OCI-LY1 (cell line): ENCODE results near the gene PPARGC1A.

Experiments used
- H2AFZ ChIP-seq: fragments of 200-600 bp; sonication (generic), shearing (Covaris generic); 2 replicates; pipeline ENCODE4 v1.6.0; 2014; ENCODE audit warnings: antibody characterized with exemption, mild to moderate bottlenecking, low read length
- H3F3A ChIP-seq: fragments of 200-600 bp; sonication (generic), shearing (Covaris generic); 2 replicates; pipeline ENCODE4 v1.6.0; 2014; ENCODE audit warnings: mild to moderate bottlenecking, antibody characterized with exemption, low read length, moderate library complexity; ENCODE audit not compliant: insufficient read depth
- H3K27ac ChIP-seq: fragments of 200-600 bp; sonication (generic); 2 replicates; pipeline ENCODE4 v1.5.1; 2014; ENCODE audit warnings: low read length, mixed run types, mild to moderate bottlenecking, low read depth; ENCODE audit not compliant: poor library complexity, severe bottlenecking
- H3K27me3 ChIP-seq: fragments of 200-600 bp; sonication (generic); 2 replicates; pipeline ENCODE4 v1.6.0; 2014; ENCODE audit warnings: antibody characterized with exemption, mild to moderate bottlenecking, low read length, moderate library complexity; ENCODE audit not compliant: insufficient read depth
- H3K36me3 ChIP-seq: fragments of 200-600 bp; sonication (generic); 2 replicates; pipeline ENCODE4 v1.6.1; 2014; ENCODE audit warnings: mild to moderate bottlenecking, antibody characterized with exemption, low read length, moderate library complexity, mixed read lengths; ENCODE audit not compliant: insufficient read depth
- H3K4me1 ChIP-seq: fragments of 200-600 bp; sonication (generic); 2 replicates; pipeline ENCODE4 v1.5.1; 2014; ENCODE audit warnings: mild to moderate bottlenecking, low read length, moderate library complexity; ENCODE audit not compliant: insufficient read depth, severe bottlenecking
- H3K4me2 ChIP-seq: fragments of 200-600 bp; sonication (generic), shearing (Covaris generic); 2 replicates; pipeline ENCODE4 v1.6.1; 2014; ENCODE audit warnings: low read length
- H3K4me3 ChIP-seq: fragments of 200-600 bp; sonication (generic); 2 replicates; pipeline ENCODE4 v1.5.1; 2014; ENCODE audit warnings: low read length, low read depth, mild to moderate bottlenecking, mixed read lengths; ENCODE audit not compliant: poor library complexity, severe bottlenecking
- H3K79me2 ChIP-seq: fragments of 200-600 bp; shearing (Covaris generic); 2 replicates; pipeline ENCODE4 v1.6.1; 2016; ENCODE audit warnings: mixed run types, low read length, mixed read lengths; ENCODE audit not compliant: insufficient read depth
- H3K9ac ChIP-seq: fragments of 200-600 bp; sonication (generic), shearing (Covaris generic); 2 replicates; pipeline ENCODE4 v1.6.1; 2014; ENCODE audit warnings: mild to moderate bottlenecking, low read length, mixed read lengths
- H3K9me2 ChIP-seq: fragments of 200-600 bp; sonication (generic), shearing (Covaris generic); 2 replicates; pipeline ENCODE4 v1.6.1; 2014; ENCODE audit warnings: low read depth, mild to moderate bottlenecking, low read length, mixed read lengths
- H3K9me3 ChIP-seq: fragments of 200-600 bp; shearing (Covaris generic); 2 replicates; pipeline ENCODE4 v1.6.1; 2014; ENCODE audit warnings: low read length, mixed read lengths
- H4K20me1 ChIP-seq: fragments of 200-600 bp; sonication (generic), shearing (Covaris generic); 2 replicates; pipeline ENCODE4 v1.6.0; 2016; ENCODE audit warnings: mild to moderate bottlenecking, low read length; ENCODE audit not compliant: insufficient read depth
- CTCF ChIP-seq: fragments of 200-600 bp; sonication (generic), shearing (Covaris generic); IDR thresholded peaks from 2 replicates; pipeline ENCODE4 v1.5.1; 2017; ENCODE audit warnings: mild to moderate bottlenecking, antibody characterized with exemption, low read length, moderate library complexity, mixed read lengths
- EZH2 ChIP-seq: fragments of 200-600 bp; sonication (generic), shearing (Covaris generic); IDR thresholded peaks from 2 replicates; pipeline ENCODE4 v1.8.0; 2017; ENCODE audit warnings: borderline replicate concordance, mixed run types, mild to moderate bottlenecking, antibody characterized with exemption, low read length, moderate library complexity, mixed read lengths

PPARGC1A gene

GRCh38 chr4:23835774-23836478 is 53.9 kb downstream of the PPARGC1A start:
- Histone ChIP-seq H3K27me3 (no peaks in the 10 kb centered on the region), H3K4me2 (no peak overlapping the region), H3K9me2 (no peaks in the 10 kb centered on the region), H3K4me3 (no peak overlapping the region), H3K4me1 (no peaks in the 10 kb centered on the region), H3F3A (no peaks in the 10 kb centered on the region), H3K9me3 (no peaks in the 10 kb centered on the region), H3K79me2 (no peaks in the 10 kb centered on the region), H3K36me3 (no peaks in the 10 kb centered on the region), H3K27ac (no peak overlapping the region), H3K9ac (no peak overlapping the region), H4K20me1 (no peaks in the 10 kb centered on the region), H2AFZ (no peak overlapping the region)
- TF ChIP-seq EZH2 (no peak), CTCF (no peak)

GRCh38 chr4:23828779-23829178 is 61.1 kb downstream of the PPARGC1A start:
- H3K9me3 ChIP-seq, result no peaks in the 10 kb centered on the region
- H3K4me3 ChIP-seq, result no peak overlapping the region
- no peak overlapping the region for H2AFZ ChIP-seq
- H3K36me3 ChIP-seq, result no peaks in the 10 kb centered on the region
- H3K4me1 ChIP-seq, result no peaks in the 10 kb centered on the region
- H3K27ac ChIP-seq, result no peak overlapping the region
- no peaks in the 10 kb centered on the region for H3K27me3 ChIP-seq
- no peaks in the 10 kb centered on the region for H3F3A ChIP-seq
- no peaks in the 10 kb centered on the region for H3K79me2 ChIP-seq
- no peak overlapping the region for H3K4me2 ChIP-seq
- no peaks in the 10 kb centered on the region for H4K20me1 ChIP-seq
- no peaks in the 10 kb centered on the region for H3K9me2 ChIP-seq
- no peak for TF ChIP-seq CTCF
- TF ChIP-seq EZH2, result no peak
- no peak overlapping the region for H3K9ac ChIP-seq

- H3K4me2 ChIP-seq, result no peak overlapping the region
- TF ChIP-seq EZH2 (no peak), CTCF (no peak)
- H3F3A ChIP-seq, result no peaks in the 10 kb centered on the region
- H3K27ac ChIP-seq, result no peak overlapping the region
- no peaks in the 10 kb centered on the region for H3K9me2 ChIP-seq
- H3K9me3 ChIP-seq, result no peaks in the 10 kb centered on the region
- no peaks in the 10 kb centered on the region for H3K79me2 ChIP-seq
- no peaks in the 10 kb centered on the region for H3K27me3 ChIP-seq
- no peaks in the 10 kb centered on the region for H3K36me3 ChIP-seq
- H4K20me1 ChIP-seq, result no peaks in the 10 kb centered on the region
- H3K4me3 ChIP-seq, result no peak overlapping the region
- no peak overlapping the region for H2AFZ ChIP-seq
- H3K9ac ChIP-seq, result no peak overlapping the region
- no peaks in the 10 kb centered on the region for H3K4me1 ChIP-seq
Measured at GRCh38 chr4:23828020-23828715, 61.7 kb downstream of the PPARGC1A start.
